Karpas-422 (cell line): ENCODE results near the gene PHC2. TPM values are rescaled to one million over a fixed set of nuclear protein-coding genes. Genes with fewer than 3 reads are reported as not detected.

Experiments
- DNase-seq: peaks from one replicate; pipeline ENCODE4 v3.0.0-alpha.2; 2015
- H2AFZ ChIP-seq: fragments of 200-600 bp; sonication (generic); 2 replicates; pipeline ENCODE4 v1.6.1; 2014; ENCODE audit warnings: antibody characterized with exemption, low read length, mixed read lengths
- H3K27ac ChIP-seq: fragments of 200-600 bp; sonication (generic); 2 replicates; pipeline ENCODE4 v1.5.1; 2014; ENCODE audit warnings: mild to moderate bottlenecking, low read length, moderate library complexity
- H3K27me3 ChIP-seq: fragments of 200-600 bp; sonication (generic); 2 replicates; pipeline ENCODE4 v1.6.1; 2014; ENCODE audit warnings: low read length, mixed read lengths
- H3K36me3 ChIP-seq: fragments of 200-600 bp; sonication (generic); 2 replicates; pipeline ENCODE4 v1.6.1; 2014; ENCODE audit warnings: low read length, mixed read lengths; ENCODE audit not compliant: insufficient read depth
- H3K4me1 ChIP-seq: fragments of 200-600 bp; sonication (generic); 2 replicates; pipeline ENCODE4 v1.6.1; 2014; ENCODE audit warnings: mild to moderate bottlenecking, low read length, mixed read lengths
- H3K4me2 ChIP-seq: fragments of 200-600 bp; sonication (generic); 2 replicates; pipeline ENCODE4 v1.6.1; 2014; ENCODE audit warnings: low read length, low read depth, mild to moderate bottlenecking; ENCODE audit not compliant: poor library complexity, severe bottlenecking
- H3K4me3 ChIP-seq: fragments of 200-600 bp; sonication (generic); 2 replicates; pipeline ENCODE4 v1.5.1; 2014; ENCODE audit warnings: mild to moderate bottlenecking, antibody characterized with exemption, low read length, mixed read lengths
- H3K79me2 ChIP-seq: fragments of 200-600 bp; sonication (generic); 2 replicates; pipeline ENCODE4 v1.6.1; 2014; ENCODE audit warnings: mild to moderate bottlenecking, low read length, mixed read lengths
- H3K9ac ChIP-seq: fragments of 200-600 bp; sonication (generic); 2 replicates; pipeline ENCODE4 v1.6.0; 2014; ENCODE audit warnings: low read length
- H3K9me2 ChIP-seq: fragments of 200-600 bp; sonication (generic), shearing (Covaris generic); replicated peaks from 2 replicates; pipeline ENCODE4 v1.6.0; 2014; ENCODE audit warnings: mild to moderate bottlenecking, low read length, moderate library complexity; ENCODE audit not compliant: insufficient read depth
- H3K9me3 ChIP-seq: fragments of 300-700, 200-600 bp; sonication (generic); 2 replicates; pipeline ENCODE4 v1.6.1; 2014; ENCODE audit warnings: low read length, mixed read lengths
- H4K20me1 ChIP-seq: fragments of 200-600 bp; sonication (generic); 2 replicates; pipeline ENCODE4 v1.6.1; 2014; ENCODE audit warnings: mild to moderate bottlenecking, antibody characterized with exemption, low read length, low read depth; ENCODE audit not compliant: insufficient read depth
- total RNA-seq: library from RNA; depleted of rRNA; stranded (reverse); fragments of >200 nt; shearing (Covaris generic); gene quantifications from 2 replicates; pipeline ENCODE4 v1.2.3, GENCODE V29; 2014; ENCODE audit warnings: low replicate concordance; rRNA removed

The PHC2 gene
- total RNA-seq = 54.3 and 79.5 TPM in 2 replicates

GRCh38 chr1:33430692-33431593, at the start of gene PHC2:
PHC2 (minus strand) TSS chr1:33431095; CDS start chr1:33375539, 55,556 bp downstream.
- H3K79me2 ChIP-seq = no peaks in the 10 kb centered on the region
- no peaks in the 10 kb centered on the region for H3K9me3 ChIP-seq
- no peaks in the 10 kb centered on the region for H3K36me3 ChIP-seq
- H3K4me2 ChIP-seq = no peak within 1 kb of the TSS
- H4K20me1 ChIP-seq = no peaks in the 10 kb centered on the region
- no peaks in the 10 kb centered on the region for H3K27me3 ChIP-seq
- peak; percentile 94 for DNase-seq
- H3K9me2 ChIP-seq = no peaks in the 10 kb centered on the region
- H3K4me3 ChIP-seq = no peak within 1 kb of the TSS
- H2AFZ ChIP-seq = no peak within 1 kb of the TSS
- H3K27ac ChIP-seq = no peak within 1 kb of the TSS
- H3K9ac ChIP-seq = no peak within 1 kb of the TSS
- peaks cover 28% of the 10 kb centered on the region for H3K4me1 ChIP-seq

GRCh38 chr1:33477451-33477850, 46.6 kb upstream of the PHC2 start:
- H3K9ac ChIP-seq = no peak overlapping the region
- H3K4me3 ChIP-seq = no peak overlapping the region
- H4K20me1 ChIP-seq = no peaks in the 10 kb centered on the region
- H3K79me2 ChIP-seq = peaks cover 33% of the 10 kb centered on the region
- peaks cover 12% of the 10 kb centered on the region for H3K4me1 ChIP-seq
- no peak overlapping the region for H2AFZ ChIP-seq
- no peak for DNase-seq
- H3K4me2 ChIP-seq = no peak overlapping the region
- no peak overlapping the region for H3K27ac ChIP-seq
- no peaks in the 10 kb centered on the region for H3K27me3 ChIP-seq
- H3K9me3 ChIP-seq = no peaks in the 10 kb centered on the region
- H3K36me3 ChIP-seq = peaks cover 15% of the 10 kb centered on the region; the same call in 1 of the 2 replicates
- H3K9me2 ChIP-seq = no peaks in the 10 kb centered on the region

- Histone ChIP-seq H3K4me3 (peak overlapping the region; percentile 78), H3K9ac (peak overlapping the region; percentile 82; the same call in 1 of the 2 replicates), H3K36me3 (peaks cover under 1% of the 10 kb centered on the region; the same call in 1 of the 2 replicates), H3K4me2 (peak overlapping the region; percentile 76), H3K27me3 (no peaks in the 10 kb centered on the region), H3K4me1 (peaks cover 42% of the 10 kb centered on the region), H3K79me2 (peaks cover 33% of the 10 kb centered on the region), H4K20me1 (no peaks in the 10 kb centered on the region), H3K27ac (no peak overlapping the region), H3K9me2 (no peaks in the 10 kb centered on the region), H3K9me3 (no peaks in the 10 kb centered on the region), H2AFZ (no peak overlapping the region)
- DNase-seq = no peak
These were observed 43.0 kb upstream of the PHC2 start for GRCh38 chr1:33473900-33474299.

- peaks cover 33% of the 10 kb centered on the region for H3K79me2 ChIP-seq
- H3K4me3 ChIP-seq = peak within 1 kb of the TSS; percentile 78
- no peaks in the 10 kb centered on the region for H3K27me3 ChIP-seq
- peak within 1 kb of the TSS; percentile 76 for H3K4me2 ChIP-seq
- no peaks in the 10 kb centered on the region for H4K20me1 ChIP-seq
- peak within 1 kb of the TSS; percentile 82 for H3K9ac ChIP-seq
- peak within 1 kb of the TSS; percentile 71; the same call in 1 of the 2 replicates for H2AFZ ChIP-seq
- H3K4me1 ChIP-seq = peaks cover 42% of the 10 kb centered on the region
- no peaks in the 10 kb centered on the region for H3K9me2 ChIP-seq
- no peaks in the 10 kb centered on the region for H3K9me3 ChIP-seq
- no peaks in the 10 kb centered on the region for H3K36me3 ChIP-seq
- H3K27ac ChIP-seq = peak within 1 kb of the TSS; percentile 24; the same call in 1 of the 2 replicates
- DNase-seq = peak; percentile 98
These were observed 41.5 kb upstream of the PHC2 start, which contains the start of gene ZSCAN20 for GRCh38 chr1:33472269-33472980. ZSCAN20 (plus strand) TSS chr1:33472645; CDS start chr1:33479289, 6,644 bp downstream.

- H3K27ac ChIP-seq = no peak overlapping the region
- no peaks in the 10 kb centered on the region for H3K27me3 ChIP-seq
- H3K9me2 ChIP-seq = no peaks in the 10 kb centered on the region
- peak overlapping the region; percentile 73 for H3K4me2 ChIP-seq
- peaks cover 42% of the 10 kb centered on the region for H3K4me1 ChIP-seq
- peak overlapping the region; percentile 62 for H3K9ac ChIP-seq
- H3K9me3 ChIP-seq = no peaks in the 10 kb centered on the region
- no peaks in the 10 kb centered on the region for H3K36me3 ChIP-seq
- H3K79me2 ChIP-seq = peaks cover 32% of the 10 kb centered on the region
- no peaks in the 10 kb centered on the region for H4K20me1 ChIP-seq
- DNase-seq = no peak
- 0 out of 2 replicates have a peak overlapping the region, but pooled peaks have one; percentile 62 for H3K4me3 ChIP-seq
- H2AFZ ChIP-seq = peak overlapping the region; percentile 71; the same call in 1 of the 2 replicates
These were observed 40.5 kb upstream of the PHC2 start for GRCh38 chr1:33471416-33471815.

- peak overlapping the region; percentile 96 for H2AFZ ChIP-seq
- no peaks in the 10 kb centered on the region for H4K20me1 ChIP-seq
- H3K4me2 ChIP-seq = peak overlapping the region; percentile 54
- no peaks in the 10 kb centered on the region for H3K36me3 ChIP-seq
- H3K9me2 ChIP-seq = no peaks in the 10 kb centered on the region
- H3K79me2 ChIP-seq = peaks cover 27% of the 10 kb centered on the region
- peaks cover 42% of the 10 kb centered on the region for H3K4me1 ChIP-seq
- no peaks in the 10 kb centered on the region for H3K9me3 ChIP-seq
- peak; percentile 92 for DNase-seq
- no peaks in the 10 kb centered on the region for H3K27me3 ChIP-seq
- H3K4me3 ChIP-seq = no peak overlapping the region
- H3K9ac ChIP-seq = peak overlapping the region; percentile 29; the same call in 1 of the 2 replicates
- no peak overlapping the region for H3K27ac ChIP-seq
These were observed 39.7 kb upstream of the PHC2 start for GRCh38 chr1:33470495-33471012.

- peaks cover 42% of the 10 kb centered on the region for H3K4me1 ChIP-seq
- H3K27me3 ChIP-seq = no peaks in the 10 kb centered on the region
- no peak overlapping the region for H3K9ac ChIP-seq
- H3K36me3 ChIP-seq = no peaks in the 10 kb centered on the region
- H3K4me3 ChIP-seq = no peak overlapping the region
- no peaks in the 10 kb centered on the region for H4K20me1 ChIP-seq
- no peaks in the 10 kb centered on the region for H3K9me3 ChIP-seq
- H3K79me2 ChIP-seq = peaks cover 19% of the 10 kb centered on the region
- DNase-seq = no peak
- H3K4me2 ChIP-seq = peak overlapping the region; percentile 54
- H3K9me2 ChIP-seq = no peaks in the 10 kb centered on the region
- no peak overlapping the region for H2AFZ ChIP-seq
- H3K27ac ChIP-seq = no peak overlapping the region
These were observed 38.8 kb upstream of the PHC2 start for GRCh38 chr1:33469691-33470090.
